Measurements from ENCODE around the gene DENND5A. TPM values are rescaled to one million over a fixed set of nuclear protein-coding genes. Genes with fewer than 3 reads are reported as not detected.
A peak's percentile ranks its signal among the peaks of the same experiment; 100 is the strongest.
"Not testable (repeated sequence)": the region's sequence is repeated elsewhere in the genome, so short reads cannot be mapped to it uniquely, and the experiment has no call there.

DENND5A gene
- polyA plus RNA-seq, 6 donors from 2014 or later: 12.1 to 22.9 (median 17.3) TPM

GRCh38 chr11:9274499-9275258, 9.5 kb upstream of the DENND5A start:
- ATAC-seq (ENCODE audit: low read depth in 2 of 2) (no peak), DNase-seq (no peak)
- no peaks in the 10 kb centered on the region for H3K36me3 Mint-ChIP-seq
- H3K9me3 Mint-ChIP-seq: no peaks in the 10 kb centered on the region
- peaks cover 0 to 6% (median 5%) of the 10 kb centered on the region in 3 donors for H3K4me1 Mint-ChIP-seq
- no peak overlapping the region for H3K4me3 Mint-ChIP-seq
- H3K27ac Mint-ChIP-seq: peak overlapping the region in 2 of 6 donors; percentile 72 to 89
- no peaks in the 10 kb centered on the region for H3K27me3 Mint-ChIP-seq

- no peaks in the 10 kb centered on the region for H3K36me3 Mint-ChIP-seq
- no peak overlapping the region for H3K4me3 Mint-ChIP-seq
- no peaks in the 10 kb centered on the region for H3K9me3 Mint-ChIP-seq
- no peak overlapping the region for H3K27ac Mint-ChIP-seq
- H3K4me1 Mint-ChIP-seq: peaks cover 0 to 6% (median 5%) of the 10 kb centered on the region in 3 donors
- ATAC-seq (ENCODE audit: low read depth in 2 of 2): no peak
- no peaks in the 10 kb centered on the region for H3K27me3 Mint-ChIP-seq
- DNase-seq: no peak
These were observed 8.5 kb upstream of the DENND5A start for GRCh38 chr11:9273376-9274336.

GRCh38 chr11:9269492-9270013, 4.4 kb upstream of the DENND5A start:
- DNase-seq: no peak
- H3K4me3 Mint-ChIP-seq: peak overlapping the region in 1 of 8 donors; percentile 14
- H3K36me3 Mint-ChIP-seq: no peaks in the 10 kb centered on the region
- H3K9me3 Mint-ChIP-seq: no peaks in the 10 kb centered on the region
- ATAC-seq (ENCODE audit: low read depth in 2 of 2): no peak
- no peak overlapping the region for H3K27ac Mint-ChIP-seq
- H3K4me1 Mint-ChIP-seq: peaks cover 5 to 13% (median 11%) of the 10 kb centered on the region in 3 donors
- H3K27me3 Mint-ChIP-seq: no peaks in the 10 kb centered on the region

DNA sequence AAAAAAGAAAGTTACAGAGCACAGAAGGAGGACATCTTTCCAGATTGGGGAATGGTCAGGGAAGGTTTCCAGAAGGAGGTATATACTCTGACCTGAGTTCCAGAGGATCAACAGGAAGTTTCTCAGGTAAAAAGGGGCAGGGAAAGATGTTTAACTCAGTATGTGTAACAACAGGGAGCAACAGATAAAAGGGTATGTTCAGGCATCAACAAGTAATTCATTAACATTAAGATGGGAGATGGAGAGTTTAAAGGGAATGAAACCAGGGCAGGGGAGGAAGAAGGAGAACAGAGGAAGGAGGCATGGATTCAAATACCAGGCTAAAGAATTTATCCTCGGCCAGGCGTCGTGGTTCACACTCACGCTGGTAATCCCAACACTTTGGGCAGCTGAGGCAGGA, 2.5 kb upstream of the DENND5A start:
- Mint-ChIP-seq H3K9me3 (no peaks in the 10 kb centered on the region), H3K27me3 (no peaks in the 10 kb centered on the region), H3K36me3 (no peaks in the 10 kb centered on the region), H3K4me1 (peaks cover 5 to 18% (median 16%) of the 10 kb centered on the region in 3 donors), H3K4me3 (no peak overlapping the region), H3K27ac (peak overlapping the region in 1 of 6 donors; percentile 13)
- ATAC-seq (ENCODE audit: low read depth in 2 of 2) (no peak), DNase-seq (no peak)

DNA sequence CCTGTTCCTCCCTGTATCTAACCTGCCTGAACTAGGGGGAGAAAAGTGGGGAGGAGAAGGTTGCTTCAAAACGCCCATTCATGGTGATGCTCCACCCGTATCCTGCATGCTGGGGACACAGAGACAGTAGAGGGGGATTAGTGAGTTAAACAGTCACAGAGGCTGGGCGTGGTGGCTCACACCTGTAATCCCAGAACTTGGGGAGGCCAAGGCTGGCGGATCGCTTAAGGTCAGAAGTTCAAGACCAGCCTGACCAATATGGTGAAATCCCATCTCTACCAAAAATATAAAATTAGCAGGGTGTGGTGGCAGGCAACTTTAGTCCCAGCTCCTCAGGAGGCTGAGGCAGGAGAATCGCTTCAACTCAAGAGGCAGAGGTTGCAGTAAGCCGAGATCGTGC, 1.8 kb upstream of the DENND5A start:
- Mint-ChIP-seq H3K27ac (no peak overlapping the region), H3K36me3 (no peaks in the 10 kb centered on the region), H3K4me3 (peak overlapping the region in 4 of 8 donors; percentile 30 to 97 (median 78)), H3K27me3 (no peaks in the 10 kb centered on the region), H3K9me3 (no peaks in the 10 kb centered on the region), H3K4me1 (peaks cover 10 to 23% (median 23%) of the 10 kb centered on the region in 3 donors)
- no peak for ATAC-seq (ENCODE audit: low read depth in 2 of 2)
- no peak for DNase-seq

GRCh38 chr11:9266132-9266736, 1.1 kb upstream of the DENND5A start:
- H3K27me3 Mint-ChIP-seq: no peaks in the 10 kb centered on the region
- no peak for DNase-seq
- H3K36me3 Mint-ChIP-seq: no peaks in the 10 kb centered on the region
- H3K4me3 Mint-ChIP-seq: peak overlapping the region; percentile 79 to 97 (median 90)
- no peak for ATAC-seq (ENCODE audit: low read depth in 2 of 2)
- H3K9me3 Mint-ChIP-seq: no peaks in the 10 kb centered on the region
- H3K4me1 Mint-ChIP-seq: peaks cover 17 to 30% (median 30%) of the 10 kb centered on the region in 3 donors
- H3K27ac Mint-ChIP-seq: peak overlapping the region; percentile 24 to 96 (median 88)

GRCh38 chr11:9264316-9265210, 587 bp downstream of the DENND5A start:
- no peaks in the 10 kb centered on the region for H3K9me3 Mint-ChIP-seq
- peak overlapping the region; percentile 79 to 98 (median 97) for H3K27ac Mint-ChIP-seq

GRCh38 chr11:9263840-9264315, 1.3 kb downstream of the DENND5A start:
- Mint-ChIP-seq H3K4me1 (peaks cover 29 to 44% (median 44%) of the 10 kb centered on the region in 3 donors), H3K27me3 (no peaks in the 10 kb centered on the region), H3K4me3 (peak overlapping the region; percentile 92 to 99 (median 96)), H3K27ac (peak overlapping the region; percentile 79 to 98 (median 97)), H3K9me3 (no peaks in the 10 kb centered on the region), H3K36me3 (no peaks in the 10 kb centered on the region)
- peak; percentile 68 to 71 for ATAC-seq (ENCODE audit: low read depth in 2 of 2)
- DNase-seq: peak; percentile 57

More at GRCh38 chr11:9264316-9265210, 587 bp downstream of the DENND5A start:
- H3K36me3 Mint-ChIP-seq: no peaks in the 10 kb centered on the region
- DNase-seq: peak; percentile 54
- peak; percentile 60 to 65 for ATAC-seq (ENCODE audit: low read depth in 2 of 2)
- peaks cover 29 to 44% (median 44%) of the 10 kb centered on the region in 3 donors for H3K4me1 Mint-ChIP-seq
- peak overlapping the region; percentile 92 to 99 (median 96) for H3K4me3 Mint-ChIP-seq
- no peaks in the 10 kb centered on the region for H3K27me3 Mint-ChIP-seq

DNA sequence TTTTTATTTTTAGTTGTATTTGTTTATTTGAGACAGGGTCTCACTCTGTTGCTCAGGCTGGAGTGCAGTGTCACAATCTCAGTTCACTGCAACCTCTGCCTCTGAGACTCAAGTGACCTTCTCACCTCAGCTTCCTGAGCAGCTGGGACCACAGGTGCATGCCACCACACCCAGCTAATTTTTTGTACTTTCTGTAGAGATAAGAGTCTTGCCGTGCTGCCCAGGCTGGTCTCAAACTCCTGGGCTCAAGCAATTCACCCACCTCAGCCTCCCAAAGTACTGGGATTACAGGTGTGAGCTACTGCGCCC, 4.4 kb downstream of the DENND5A start:
- peak overlapping the region in 3 of 6 donors; percentile 60 to 93 (median 75) for H3K27ac Mint-ChIP-seq
- H3K4me3 Mint-ChIP-seq: peak overlapping the region in 5 of 8 donors; percentile 7 to 76 (median 33)
- H3K9me3 Mint-ChIP-seq, H3K36me3 Mint-ChIP-seq, DNase-seq, H3K27me3 Mint-ChIP-seq: not testable (repeated sequence)
- peaks cover 26 to 40% (median 40%) of the 10 kb centered on the region in 3 donors for H3K4me1 Mint-ChIP-seq
- ATAC-seq (ENCODE audit: low read depth in 2 of 2): peak; percentile 9 to 20

- Mint-ChIP-seq H3K27me3 (no peaks in the 10 kb centered on the region), H3K27ac (no peak overlapping the region), H3K4me3 (peak overlapping the region in 4 of 8 donors; percentile 7 to 76 (median 22)), H3K36me3 (no peaks in the 10 kb centered on the region), H3K9me3 (peaks cover 0 to 3% (median 0%) of the 10 kb centered on the region in 7 donors), H3K4me1 (peaks cover 24 to 38% (median 37%) of the 10 kb centered on the region in 3 donors)
- ATAC-seq (ENCODE audit: low read depth in 2 of 2): no peak
- DNase-seq: no peak
These were observed 4.9 kb downstream of the DENND5A start for GRCh38 chr11:9259981-9260837.

DNA sequence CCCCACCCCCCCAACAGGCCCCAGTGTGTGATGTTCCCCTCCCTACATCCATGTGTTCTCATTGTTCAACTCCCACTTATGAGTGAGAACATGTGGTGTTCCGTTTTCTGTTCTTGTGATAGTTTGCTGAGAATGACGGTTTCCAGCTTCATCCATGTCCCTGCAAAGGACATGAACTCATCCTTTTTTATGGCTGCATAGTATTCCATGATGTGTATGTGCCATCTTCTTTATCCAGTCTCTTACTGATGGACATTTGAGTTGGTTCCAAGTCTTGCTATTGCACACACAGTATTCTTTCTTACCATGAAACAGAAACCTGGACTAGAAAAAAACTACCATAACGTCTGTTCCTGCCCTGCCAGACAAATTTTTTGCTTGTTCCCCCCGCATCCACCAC, 6.9 kb downstream of the DENND5A start:
- H3K9me3 Mint-ChIP-seq; H3K36me3 Mint-ChIP-seq; ATAC-seq (ENCODE audit: low read depth in 2 of 2); H3K27me3 Mint-ChIP-seq; DNase-seq; H3K4me3 Mint-ChIP-seq: not testable (repeated sequence)
- Mint-ChIP-seq H3K27ac (peak overlapping the region in 1 of 6 donors; percentile 44), H3K4me1 (peaks cover 24 to 28% (median 28%) of the 10 kb centered on the region in 3 donors)

Data from naive B cell (primary cell).